ENCODE results near the gene PLEKHH3.

The PLEKHH3 gene

DNA sequence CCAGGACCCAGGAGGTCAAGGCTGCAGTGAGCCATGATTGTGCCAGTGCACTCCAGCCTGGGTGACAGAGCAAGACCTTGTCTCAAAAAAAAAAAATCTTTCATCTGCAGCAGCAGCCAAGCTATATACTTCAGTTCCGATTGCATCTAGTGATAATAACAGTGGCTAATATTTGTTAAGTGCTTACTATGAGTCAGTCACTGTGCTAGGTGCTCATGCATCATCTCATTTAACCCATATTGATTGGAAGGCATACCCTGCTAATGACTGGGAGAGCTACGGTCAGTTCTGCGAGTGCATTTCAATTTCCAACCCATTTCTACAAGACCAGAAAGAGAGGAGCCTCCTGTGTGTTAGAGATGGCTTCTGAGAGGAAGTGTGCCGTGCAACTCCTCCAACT is 25.4 kb downstream of the PLEKHH3 start:
- TF ChIP-seq, protein P1, sequence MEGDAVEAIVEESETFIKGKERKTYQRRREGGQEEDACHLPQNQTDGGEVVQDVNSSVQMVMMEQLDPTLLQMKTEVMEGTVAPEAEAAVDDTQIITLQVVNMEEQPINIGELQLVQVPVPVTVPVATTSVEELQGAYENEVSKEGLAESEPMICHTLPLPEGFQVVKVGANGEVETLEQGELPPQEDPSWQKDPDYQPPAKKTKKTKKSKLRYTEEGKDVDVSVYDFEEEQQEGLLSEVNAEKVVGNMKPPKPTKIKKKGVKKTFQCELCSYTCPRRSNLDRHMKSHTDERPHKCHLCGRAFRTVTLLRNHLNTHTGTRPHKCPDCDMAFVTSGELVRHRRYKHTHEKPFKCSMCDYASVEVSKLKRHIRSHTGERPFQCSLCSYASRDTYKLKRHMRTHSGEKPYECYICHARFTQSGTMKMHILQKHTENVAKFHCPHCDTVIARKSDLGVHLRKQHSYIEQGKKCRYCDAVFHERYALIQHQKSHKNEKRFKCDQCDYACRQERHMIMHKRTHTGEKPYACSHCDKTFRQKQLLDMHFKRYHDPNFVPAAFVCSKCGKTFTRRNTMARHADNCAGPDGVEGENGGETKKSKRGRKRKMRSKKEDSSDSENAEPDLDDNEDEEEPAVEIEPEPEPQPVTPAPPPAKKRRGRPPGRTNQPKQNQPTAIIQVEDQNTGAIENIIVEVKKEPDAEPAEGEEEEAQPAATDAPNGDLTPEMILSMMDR (IDR thresholded peaks at IDR 0.05; ENCODE audit: borderline replicate concordance, extremely low read depth, low read length, poor library complexity, severe bottlenecking), result no peak
- TF ChIP-seq EZH2 (IDR thresholded peaks at IDR 0.05; ENCODE audit: borderline replicate concordance, low read depth, low read length, severe bottlenecking), result no peak
- ATAC-seq (ENCODE audit: insufficient read depth, low read depth) (no peak), DNase-seq (no peak)
- Histone ChIP-seq H3K4me1 (ENCODE audit: insufficient read depth, low read length) (no peaks in the 10 kb centered on the region), H3K4me2 (ENCODE audit: insufficient read depth, low read length) (no peak overlapping the region), H3K9me3 (ENCODE audit: insufficient read depth, low read length, severe bottlenecking) (no peaks in the 10 kb centered on the region), H3K79me2 (ENCODE audit: insufficient read depth, low read length) (no peaks in the 10 kb centered on the region), H3K27me3 (ENCODE audit: insufficient read depth, low read length, poor library complexity) (no peaks in the 10 kb centered on the region), H3K4me3 (ENCODE audit: low read depth in 1 of 2, low read length in 2 of 2) (no peak overlapping the region), H4K20me1 (ENCODE audit: insufficient read depth, low read length) (no peaks in the 10 kb centered on the region), H3K9ac (ENCODE audit: low read depth, low read length) (no peak overlapping the region), H2AFZ (ENCODE audit: low read depth, low read length) (no peak overlapping the region), H3K27ac (ENCODE audit: low read length) (no peak overlapping the region), H3K36me3 (ENCODE audit: insufficient read depth, low read length) (no peaks in the 10 kb centered on the region)

DNA sequence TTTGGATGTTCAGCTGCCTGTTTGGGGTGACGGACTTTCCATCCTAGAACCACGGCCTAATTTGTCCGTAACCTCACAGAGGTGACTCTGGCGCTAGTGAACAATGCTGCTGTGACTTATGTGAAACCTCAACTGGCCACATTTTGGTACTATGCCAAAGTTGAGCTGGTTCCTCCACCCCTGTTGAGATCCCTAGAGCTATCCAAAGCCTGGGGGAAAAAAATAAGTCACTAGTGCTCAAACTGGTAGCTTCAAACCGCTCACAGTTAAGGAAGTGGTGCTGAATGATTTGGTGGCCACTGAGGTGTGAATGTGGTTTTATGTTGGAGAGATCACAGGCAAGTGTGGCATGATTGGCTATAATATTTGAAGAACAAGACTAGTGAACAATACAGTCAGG is 29.0 kb downstream of the PLEKHH3 start:
- Histone ChIP-seq H3K4me1 (ENCODE audit: insufficient read depth, low read length) (peaks cover under 1% of the 10 kb centered on the region), H3K79me2 (ENCODE audit: insufficient read depth, low read length) (no peaks in the 10 kb centered on the region), H3K36me3 (ENCODE audit: insufficient read depth, low read length) (no peaks in the 10 kb centered on the region), H4K20me1 (ENCODE audit: insufficient read depth, low read length) (no peaks in the 10 kb centered on the region), H3K9ac (ENCODE audit: low read depth, low read length) (no peak overlapping the region), H3K4me3 (ENCODE audit: low read depth in 1 of 2, low read length in 2 of 2) (no peak overlapping the region), H3K9me3 (ENCODE audit: insufficient read depth, low read length, severe bottlenecking) (no peaks in the 10 kb centered on the region), H3K27me3 (ENCODE audit: insufficient read depth, low read length, poor library complexity) (no peaks in the 10 kb centered on the region), H3K4me2 (ENCODE audit: insufficient read depth, low read length) (no peak overlapping the region), H3K27ac (ENCODE audit: low read length) (no peak overlapping the region), H2AFZ (ENCODE audit: low read depth, low read length) (no peak overlapping the region)
- ATAC-seq (ENCODE audit: insufficient read depth, low read depth) (no peak), DNase-seq (no peak)
- no peak for TF ChIP-seq EZH2 (IDR thresholded peaks at IDR 0.05; ENCODE audit: borderline replicate concordance, low read depth, low read length, severe bottlenecking)
- TF ChIP-seq, protein P1 (IDR thresholded peaks at IDR 0.05; ENCODE audit: borderline replicate concordance, extremely low read depth, low read length, poor library complexity, severe bottlenecking), result no peak

DNA sequence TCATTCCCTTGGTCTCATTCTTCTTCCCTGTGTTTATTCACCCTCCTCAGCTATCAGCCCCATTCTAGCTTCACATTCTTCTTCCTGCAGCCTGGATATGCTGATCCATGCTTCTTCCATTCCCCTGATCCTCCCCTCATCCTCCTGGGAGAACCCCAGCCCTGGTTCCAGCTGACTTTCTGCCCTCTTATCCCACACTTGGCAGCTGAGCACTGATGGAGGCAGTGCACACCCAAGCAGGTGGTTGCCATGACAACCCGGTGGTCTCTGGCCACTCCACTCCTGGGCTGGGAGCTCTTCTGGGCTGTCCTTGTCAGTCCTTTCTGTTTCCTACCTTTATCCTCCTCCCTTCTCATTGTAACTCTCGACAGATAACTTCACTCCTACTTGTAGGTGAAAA is 34.5 kb downstream of the PLEKHH3 start:
- H3K9ac ChIP-seq (ENCODE audit: low read depth, low read length), result no peak overlapping the region
- ATAC-seq (ENCODE audit: insufficient read depth, low read depth), result no peak
- TF ChIP-seq, protein P1 (IDR thresholded peaks at IDR 0.05; ENCODE audit: borderline replicate concordance, extremely low read depth, low read length, poor library complexity, severe bottlenecking), result no peak
- TF ChIP-seq EZH2 (IDR thresholded peaks at IDR 0.05; ENCODE audit: borderline replicate concordance, low read depth, low read length, severe bottlenecking), result no peak

DNA sequence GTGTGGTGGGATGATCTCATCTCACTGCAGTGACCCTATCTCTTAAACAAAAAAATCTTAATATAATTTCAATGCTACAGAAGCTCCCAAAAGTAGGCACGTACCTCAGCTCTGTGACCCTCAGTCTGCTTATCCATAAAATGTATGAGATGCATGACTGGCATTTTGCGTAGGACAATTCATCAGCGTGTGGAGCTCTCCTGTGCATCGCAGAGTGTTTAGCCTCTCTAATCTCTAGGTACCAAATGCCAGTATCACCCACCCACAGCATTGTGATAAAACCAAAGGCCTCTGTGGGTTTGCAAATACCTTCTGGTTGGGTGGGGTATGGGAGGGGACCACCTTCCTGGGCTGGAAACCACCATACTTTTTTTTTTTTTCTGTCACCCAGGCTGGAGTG is 36.7 kb downstream of the PLEKHH3 start:
- no peak overlapping the region for H2AFZ ChIP-seq (ENCODE audit: low read depth, low read length)
- H3K4me3 ChIP-seq (ENCODE audit: low read depth in 1 of 2, low read length in 2 of 2), result no peak overlapping the region
- no peaks in the 10 kb centered on the region for H4K20me1 ChIP-seq (ENCODE audit: insufficient read depth, low read length)
- H3K4me2 ChIP-seq (ENCODE audit: insufficient read depth, low read length), result no peak overlapping the region
- DNase-seq (no peak), ATAC-seq (ENCODE audit: insufficient read depth, low read depth) (no peak)
- H3K9ac ChIP-seq (ENCODE audit: low read depth, low read length), result no peak overlapping the region
- peaks cover 6% of the 10 kb centered on the region for H3K4me1 ChIP-seq (ENCODE audit: insufficient read depth, low read length)
- H3K36me3 ChIP-seq (ENCODE audit: insufficient read depth, low read length), result no peaks in the 10 kb centered on the region
- TF ChIP-seq EZH2 (IDR thresholded peaks at IDR 0.05; ENCODE audit: borderline replicate concordance, low read depth, low read length, severe bottlenecking), result no peak
- TF ChIP-seq, protein P1 (IDR thresholded peaks at IDR 0.05; ENCODE audit: borderline replicate concordance, extremely low read depth, low read length, poor library complexity, severe bottlenecking), result no peak
- H3K9me3 ChIP-seq (ENCODE audit: insufficient read depth, low read length, severe bottlenecking), result no peaks in the 10 kb centered on the region
- H3K27ac ChIP-seq (ENCODE audit: low read length), result no peak overlapping the region
- no peaks in the 10 kb centered on the region for H3K27me3 ChIP-seq (ENCODE audit: insufficient read depth, low read length, poor library complexity)
- no peaks in the 10 kb centered on the region for H3K79me2 ChIP-seq (ENCODE audit: insufficient read depth, low read length)

More for the DNA sequence above, 34.5 kb downstream of the PLEKHH3 start:
- Histone ChIP-seq H3K36me3 (ENCODE audit: insufficient read depth, low read length) (no peaks in the 10 kb centered on the region), H3K4me1 (ENCODE audit: insufficient read depth, low read length) (peaks cover 6% of the 10 kb centered on the region), H3K79me2 (ENCODE audit: insufficient read depth, low read length) (no peaks in the 10 kb centered on the region), H3K27me3 (ENCODE audit: insufficient read depth, low read length, poor library complexity) (no peaks in the 10 kb centered on the region), H3K4me3 (ENCODE audit: low read depth in 1 of 2, low read length in 2 of 2) (no peak overlapping the region), H3K9me3 (ENCODE audit: insufficient read depth, low read length, severe bottlenecking) (no peaks in the 10 kb centered on the region), H2AFZ (ENCODE audit: low read depth, low read length) (no peak overlapping the region), H3K4me2 (ENCODE audit: insufficient read depth, low read length) (no peak overlapping the region), H3K27ac (ENCODE audit: low read length) (no peak overlapping the region), H4K20me1 (ENCODE audit: insufficient read depth, low read length) (no peaks in the 10 kb centered on the region)
- no peak for DNase-seq

Data from DND-41 (cell line).